K562 (cell line): ENCODE results near the gene HMGA1. TPM values are rescaled to one million over a fixed set of nuclear protein-coding genes. Genes with fewer than 3 reads are reported as not detected.

ENCODE experiments used
- FIP1L1 ChIP-seq: fragments of 200-400 bp; formaldehyde crosslinking; IDR thresholded peaks from 2 replicates; pipeline ENCODE4 v1.6.1; 2018; ENCODE audit warnings: mild to moderate bottlenecking, low read depth, low read length; ENCODE audit not compliant: poor library complexity, severe bottlenecking
- FOXK2 ChIP-seq, 2 experiments: fragments of 450-650 bp; IDR thresholded peaks in 1 of 2; conservative IDR thresholded peaks in 1 of 2; 2 replicates each; pipeline ENCODE4 v1.6.1; 2016; ENCODE audit warnings: low read depth in 2 of 2, mild to moderate bottlenecking in 1 of 2
- NFRKB ChIP-seq: fragments of 450-650 bp; IDR thresholded peaks from 2 replicates; pipeline ENCODE4 v1.6.1; 2016; ENCODE audit warnings: low read depth
- NUFIP1 ChIP-seq: fragments of 450-650 bp; IDR thresholded peaks from 2 replicates; pipeline ENCODE4 v1.6.1; 2018; ENCODE audit not compliant: partially characterized antibody
- SLC30A9 ChIP-seq: fragments of 250-450 bp; sonication (Bioruptor Pico); IDR thresholded peaks from 2 replicates; pipeline ENCODE4 v1.8.0; 2022; ENCODE audit warnings: mild to moderate bottlenecking, moderate library complexity
- SNIP1 ChIP-seq: fragments of 450-650 bp; IDR thresholded peaks from 2 replicates; pipeline ENCODE4 v1.7.1; 2017; ENCODE audit warnings: low read depth, mild to moderate bottlenecking
- ZBTB7A ChIP-seq: IDR thresholded peaks from 2 replicates; pipeline ENCODE4 v1.6.1; 2011; ENCODE audit warnings: low read depth, mild to moderate bottlenecking, low read length, moderate library complexity, borderline replicate concordance; ENCODE audit not compliant: control insufficient read depth
- polyA plus RNA-seq, 8 experiments: library from polyadenylated mRNA; depleted of rRNA in 4 of 8; stranded (reverse) in 5 of 8; unstranded in 3 of 8; fragments of >200 nt; fragmentation: Nextera tagmentation in 2 of 8; fragmentation: Illumina TruSeq in 1 of 8; extraction: Ambion mirVana in 2 of 8; extraction: Trizol in 1 of 8; gene quantifications; 2 replicates each; pipeline versions ENCODE4 v1.2.1 to v1.2.3, GENCODE V29; 2011 to 2014; ENCODE audit warnings: inconsistent platforms in 1 of 8, missing spikeins in 1 of 8
- total RNA-seq, 7 experiments: library from RNA; depleted of rRNA in 6 of 7; stranded (reverse); fragments of >200 nt in 6 of 7; fragmentation: Illumina TruSeq in 2 of 7; extraction: Trizol in 2 of 7; gene quantifications; 2 replicates each; pipeline versions ENCODE4 v1.2.1 to v1.2.3, GENCODE V29; 2011 to 2021; ENCODE audit warnings: low replicate concordance in 1 of 7
- TF ChIP-seq, protein P1 (sequence below): fragments of 450-650 bp; formaldehyde crosslinking; IDR thresholded peaks from 2 replicates; pipeline ENCODE4 v1.4.0; 2022; ENCODE audit warnings: missing genetic modification characterization
- TF ChIP-seq, protein P2 (sequence below): fragments of 250-450 bp; sonication (Bioruptor Pico); IDR thresholded peaks from 2 replicates; pipeline ENCODE4 v1.6.1; 2021; ENCODE audit warnings: mild to moderate bottlenecking
- TF ChIP-seq, protein P3 (sequence below): fragments of 200-600 bp; sonication (generic); IDR thresholded peaks from one replicate; pipeline ENCODE4 v1.6.1; 2012; ENCODE audit warnings: mild to moderate bottlenecking, low read depth, low read length, inconsistent platforms
- TF ChIP-seq, protein P4 (sequence below): fragments of 450-650 bp; IDR thresholded peaks from 2 replicates; pipeline ENCODE4 v1.6.1; 2014; ENCODE audit warnings: low read depth, mild to moderate bottlenecking, moderate library complexity, borderline replicate concordance

Gene HMGA1
- total and polyA plus RNA-seq, 9 of the 15 experiments (the other 6 are each of a cell fraction or from before 2014, with no cell fraction given) = 27.8 to 1,947 (median 594) TPM

DNA sequence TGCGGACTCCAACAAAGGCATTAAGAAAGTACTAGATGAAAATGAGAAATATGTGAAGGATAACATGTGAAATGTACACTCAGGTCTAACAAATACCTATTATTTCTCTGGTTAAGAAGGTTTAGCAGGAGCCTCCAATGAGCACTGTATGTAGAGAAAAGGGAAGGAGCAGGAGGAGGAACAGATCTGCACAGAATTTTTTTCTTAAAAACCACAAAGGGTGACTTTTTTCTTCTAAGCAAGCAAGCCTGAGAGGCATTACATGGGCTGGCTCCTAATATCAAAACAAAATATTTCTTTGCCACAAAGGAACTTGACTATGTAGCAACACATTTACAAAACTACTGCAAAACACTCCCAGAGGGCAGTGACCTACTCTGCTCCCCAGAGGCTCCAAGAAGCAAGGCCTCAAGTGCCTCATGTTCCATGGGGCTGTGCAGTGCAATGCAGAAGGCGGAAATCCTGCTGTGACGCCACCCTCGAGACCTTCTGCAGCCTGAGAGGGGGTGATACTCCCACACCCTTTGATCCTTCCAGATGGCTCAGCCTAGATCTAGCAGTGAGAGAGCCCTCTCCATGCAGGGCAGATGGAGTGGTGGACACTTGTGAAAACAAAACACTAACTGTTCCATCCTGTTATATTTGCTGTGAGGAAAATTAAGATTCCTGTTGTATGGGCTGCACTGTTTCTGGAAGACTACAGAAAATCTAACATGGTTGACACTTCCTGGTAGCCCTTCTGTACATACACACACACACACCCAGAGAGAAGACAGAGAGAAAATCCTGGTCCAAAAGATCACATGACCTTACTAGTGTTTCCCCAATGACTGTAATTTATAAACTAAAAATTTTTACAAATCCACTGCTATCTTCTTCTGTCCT lies 48.1 kb downstream of the HMGA1 start (continued):
- TF ChIP-seq, protein P1, sequence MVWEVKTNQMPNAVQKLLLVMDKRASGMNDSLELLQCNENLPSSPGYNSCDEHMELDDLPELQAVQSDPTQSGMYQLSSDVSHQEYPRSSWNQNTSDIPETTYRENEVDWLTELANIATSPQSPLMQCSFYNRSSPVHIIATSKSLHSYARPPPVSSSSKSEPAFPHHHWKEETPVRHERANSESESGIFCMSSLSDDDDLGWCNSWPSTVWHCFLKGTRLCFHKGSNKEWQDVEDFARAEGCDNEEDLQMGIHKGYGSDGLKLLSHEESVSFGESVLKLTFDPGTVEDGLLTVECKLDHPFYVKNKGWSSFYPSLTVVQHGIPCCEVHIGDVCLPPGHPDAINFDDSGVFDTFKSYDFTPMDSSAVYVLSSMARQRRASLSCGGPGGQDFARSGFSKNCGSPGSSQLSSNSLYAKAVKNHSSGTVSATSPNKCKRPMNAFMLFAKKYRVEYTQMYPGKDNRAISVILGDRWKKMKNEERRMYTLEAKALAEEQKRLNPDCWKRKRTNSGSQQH (CRISPR knock-in tag) = no peak
- TF ChIP-seq, protein P2, sequence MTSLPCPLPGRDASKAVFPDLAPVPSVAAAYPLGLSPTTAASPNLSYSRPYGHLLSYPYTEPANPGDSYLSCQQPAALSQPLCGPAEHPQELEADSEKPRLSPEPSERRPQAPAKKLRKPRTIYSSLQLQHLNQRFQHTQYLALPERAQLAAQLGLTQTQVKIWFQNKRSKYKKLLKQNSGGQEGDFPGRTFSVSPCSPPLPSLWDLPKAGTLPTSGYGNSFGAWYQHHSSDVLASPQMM (CRISPR knock-in tag) = no peak
- no peak for TF ChIP-seq FOXK2 (conservative IDR thresholded peaks at IDR 0.05 in 1 of 2, IDR thresholded peaks at IDR 0.05 in 1 of 2; ENCODE audit: low read depth in 2 of 2)
- TF ChIP-seq NFRKB = peak; percentile 36; the same call in 1 of the 2 replicates
- TF ChIP-seq SLC30A9 = no peak
- no peak for TF ChIP-seq FIP1L1
- no peak for TF ChIP-seq NUFIP1
- TF ChIP-seq SNIP1 = no peak
- TF ChIP-seq, protein P3, sequence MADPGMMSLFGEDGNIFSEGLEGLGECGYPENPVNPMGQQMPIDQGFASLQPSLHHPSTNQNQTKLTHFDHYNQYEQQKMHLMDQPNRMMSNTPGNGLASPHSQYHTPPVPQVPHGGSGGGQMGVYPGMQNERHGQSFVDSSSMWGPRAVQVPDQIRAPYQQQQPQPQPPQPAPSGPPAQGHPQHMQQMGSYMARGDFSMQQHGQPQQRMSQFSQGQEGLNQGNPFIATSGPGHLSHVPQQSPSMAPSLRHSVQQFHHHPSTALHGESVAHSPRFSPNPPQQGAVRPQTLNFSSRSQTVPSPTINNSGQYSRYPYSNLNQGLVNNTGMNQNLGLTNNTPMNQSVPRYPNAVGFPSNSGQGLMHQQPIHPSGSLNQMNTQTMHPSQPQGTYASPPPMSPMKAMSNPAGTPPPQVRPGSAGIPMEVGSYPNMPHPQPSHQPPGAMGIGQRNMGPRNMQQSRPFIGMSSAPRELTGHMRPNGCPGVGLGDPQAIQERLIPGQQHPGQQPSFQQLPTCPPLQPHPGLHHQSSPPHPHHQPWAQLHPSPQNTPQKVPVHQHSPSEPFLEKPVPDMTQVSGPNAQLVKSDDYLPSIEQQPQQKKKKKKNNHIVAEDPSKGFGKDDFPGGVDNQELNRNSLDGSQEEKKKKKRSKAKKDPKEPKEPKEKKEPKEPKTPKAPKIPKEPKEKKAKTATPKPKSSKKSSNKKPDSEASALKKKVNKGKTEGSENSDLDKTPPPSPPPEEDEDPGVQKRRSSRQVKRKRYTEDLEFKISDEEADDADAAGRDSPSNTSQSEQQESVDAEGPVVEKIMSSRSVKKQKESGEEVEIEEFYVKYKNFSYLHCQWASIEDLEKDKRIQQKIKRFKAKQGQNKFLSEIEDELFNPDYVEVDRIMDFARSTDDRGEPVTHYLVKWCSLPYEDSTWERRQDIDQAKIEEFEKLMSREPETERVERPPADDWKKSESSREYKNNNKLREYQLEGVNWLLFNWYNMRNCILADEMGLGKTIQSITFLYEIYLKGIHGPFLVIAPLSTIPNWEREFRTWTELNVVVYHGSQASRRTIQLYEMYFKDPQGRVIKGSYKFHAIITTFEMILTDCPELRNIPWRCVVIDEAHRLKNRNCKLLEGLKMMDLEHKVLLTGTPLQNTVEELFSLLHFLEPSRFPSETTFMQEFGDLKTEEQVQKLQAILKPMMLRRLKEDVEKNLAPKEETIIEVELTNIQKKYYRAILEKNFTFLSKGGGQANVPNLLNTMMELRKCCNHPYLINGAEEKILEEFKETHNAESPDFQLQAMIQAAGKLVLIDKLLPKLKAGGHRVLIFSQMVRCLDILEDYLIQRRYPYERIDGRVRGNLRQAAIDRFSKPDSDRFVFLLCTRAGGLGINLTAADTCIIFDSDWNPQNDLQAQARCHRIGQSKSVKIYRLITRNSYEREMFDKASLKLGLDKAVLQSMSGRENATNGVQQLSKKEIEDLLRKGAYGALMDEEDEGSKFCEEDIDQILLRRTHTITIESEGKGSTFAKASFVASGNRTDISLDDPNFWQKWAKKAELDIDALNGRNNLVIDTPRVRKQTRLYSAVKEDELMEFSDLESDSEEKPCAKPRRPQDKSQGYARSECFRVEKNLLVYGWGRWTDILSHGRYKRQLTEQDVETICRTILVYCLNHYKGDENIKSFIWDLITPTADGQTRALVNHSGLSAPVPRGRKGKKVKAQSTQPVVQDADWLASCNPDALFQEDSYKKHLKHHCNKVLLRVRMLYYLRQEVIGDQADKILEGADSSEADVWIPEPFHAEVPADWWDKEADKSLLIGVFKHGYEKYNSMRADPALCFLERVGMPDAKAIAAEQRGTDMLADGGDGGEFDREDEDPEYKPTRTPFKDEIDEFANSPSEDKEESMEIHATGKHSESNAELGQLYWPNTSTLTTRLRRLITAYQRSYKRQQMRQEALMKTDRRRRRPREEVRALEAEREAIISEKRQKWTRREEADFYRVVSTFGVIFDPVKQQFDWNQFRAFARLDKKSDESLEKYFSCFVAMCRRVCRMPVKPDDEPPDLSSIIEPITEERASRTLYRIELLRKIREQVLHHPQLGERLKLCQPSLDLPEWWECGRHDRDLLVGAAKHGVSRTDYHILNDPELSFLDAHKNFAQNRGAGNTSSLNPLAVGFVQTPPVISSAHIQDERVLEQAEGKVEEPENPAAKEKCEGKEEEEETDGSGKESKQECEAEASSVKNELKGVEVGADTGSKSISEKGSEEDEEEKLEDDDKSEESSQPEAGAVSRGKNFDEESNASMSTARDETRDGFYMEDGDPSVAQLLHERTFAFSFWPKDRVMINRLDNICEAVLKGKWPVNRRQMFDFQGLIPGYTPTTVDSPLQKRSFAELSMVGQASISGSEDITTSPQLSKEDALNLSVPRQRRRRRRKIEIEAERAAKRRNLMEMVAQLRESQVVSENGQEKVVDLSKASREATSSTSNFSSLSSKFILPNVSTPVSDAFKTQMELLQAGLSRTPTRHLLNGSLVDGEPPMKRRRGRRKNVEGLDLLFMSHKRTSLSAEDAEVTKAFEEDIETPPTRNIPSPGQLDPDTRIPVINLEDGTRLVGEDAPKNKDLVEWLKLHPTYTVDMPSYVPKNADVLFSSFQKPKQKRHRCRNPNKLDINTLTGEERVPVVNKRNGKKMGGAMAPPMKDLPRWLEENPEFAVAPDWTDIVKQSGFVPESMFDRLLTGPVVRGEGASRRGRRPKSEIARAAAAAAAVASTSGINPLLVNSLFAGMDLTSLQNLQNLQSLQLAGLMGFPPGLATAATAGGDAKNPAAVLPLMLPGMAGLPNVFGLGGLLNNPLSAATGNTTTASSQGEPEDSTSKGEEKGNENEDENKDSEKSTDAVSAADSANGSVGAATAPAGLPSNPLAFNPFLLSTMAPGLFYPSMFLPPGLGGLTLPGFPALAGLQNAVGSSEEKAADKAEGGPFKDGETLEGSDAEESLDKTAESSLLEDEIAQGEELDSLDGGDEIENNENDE = no peak
- TF ChIP-seq, protein P4, sequence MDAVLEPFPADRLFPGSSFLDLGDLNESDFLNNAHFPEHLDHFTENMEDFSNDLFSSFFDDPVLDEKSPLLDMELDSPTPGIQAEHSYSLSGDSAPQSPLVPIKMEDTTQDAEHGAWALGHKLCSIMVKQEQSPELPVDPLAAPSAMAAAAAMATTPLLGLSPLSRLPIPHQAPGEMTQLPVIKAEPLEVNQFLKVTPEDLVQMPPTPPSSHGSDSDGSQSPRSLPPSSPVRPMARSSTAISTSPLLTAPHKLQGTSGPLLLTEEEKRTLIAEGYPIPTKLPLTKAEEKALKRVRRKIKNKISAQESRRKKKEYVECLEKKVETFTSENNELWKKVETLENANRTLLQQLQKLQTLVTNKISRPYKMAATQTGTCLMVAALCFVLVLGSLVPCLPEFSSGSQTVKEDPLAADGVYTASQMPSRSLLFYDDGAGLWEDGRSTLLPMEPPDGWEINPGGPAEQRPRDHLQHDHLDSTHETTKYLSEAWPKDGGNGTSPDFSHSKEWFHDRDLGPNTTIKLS = no peak
- TF ChIP-seq ZBTB7A = peak; percentile 32; the same call in 1 of the 2 replicates
